Neuronal stem cell (in vitro differentiated cells): ENCODE measurements around the gene DEDD2.

ENCODE experiments used
- DNase-seq: peaks from one replicate; pipeline ENCODE4 v3.0.0-alpha.2; 2013; ENCODE audit warnings: low spot score
- H2AFZ ChIP-seq: one replicate; pipeline ENCODE4 v1.6.1; 2013; ENCODE audit warnings: mild to moderate bottlenecking, low read length, inconsistent platforms
- H2AK5ac ChIP-seq: 2 replicates; pipeline ENCODE4 v1.6.1; 2013; ENCODE audit warnings: low read depth, mild to moderate bottlenecking, inconsistent platforms, low read length, moderate library complexity, mixed read lengths
- H2BK120ac ChIP-seq: 2 replicates; pipeline ENCODE4 v1.6.1; 2013; ENCODE audit warnings: low read depth, mild to moderate bottlenecking, inconsistent platforms, low read length, moderate library complexity, mixed read lengths
- H2BK12ac ChIP-seq: one replicate; pipeline ENCODE4 v1.6.1; 2013; ENCODE audit warnings: low read length, inconsistent platforms
- H2BK15ac ChIP-seq: 2 replicates; pipeline ENCODE4 v1.6.1; 2013; ENCODE audit warnings: mild to moderate bottlenecking, low read length, inconsistent platforms, mixed read lengths
- H2BK5ac ChIP-seq: one replicate; pipeline ENCODE4 v1.6.1; 2013; ENCODE audit warnings: inconsistent platforms, mild to moderate bottlenecking, low read length, moderate library complexity
- H3K14ac ChIP-seq: one replicate; pipeline ENCODE4 v1.6.1; 2013; ENCODE audit warnings: low read length, inconsistent platforms
- H3K18ac ChIP-seq: 2 replicates; pipeline ENCODE4 v1.6.1; 2013; ENCODE audit warnings: low read length, inconsistent platforms
- H3K23ac ChIP-seq: 2 replicates; pipeline ENCODE4 v1.6.1; 2013; ENCODE audit warnings: low read depth, mild to moderate bottlenecking, mixed read lengths, low read length, inconsistent platforms; ENCODE audit not compliant: poor library complexity
- H3K27ac ChIP-seq: replicated peaks from 3 replicates; pipeline ENCODE4 v1.5.1; 2013; ENCODE audit warnings: low read length, inconsistent platforms
- H3K27me3 ChIP-seq, 3 experiments: 2 replicates each; pipeline ENCODE4 v1.6.1; 2013; ENCODE audit warnings: low read length in 3 of 3, mild to moderate bottlenecking in 2 of 3, inconsistent platforms in 1 of 3, low read depth in 1 of 3, mixed read lengths in 1 of 3, moderate library complexity in 1 of 3; ENCODE audit not compliant: control insufficient read depth in 3 of 3, insufficient read depth in 3 of 3
- H3K36me3 ChIP-seq, 2 donors: replicated peaks in 1 of 2; 2 replicates each; pipeline ENCODE4 v1.6.1; 2013; ENCODE audit warnings: low read length in 2 of 2; ENCODE audit not compliant: control insufficient read depth in 2 of 2, insufficient read depth in 2 of 2
- H3K4ac ChIP-seq: 2 replicates; pipeline ENCODE4 v1.6.1; 2013; ENCODE audit warnings: inconsistent platforms, mild to moderate bottlenecking, low read length, moderate library complexity
- H3K4me1 ChIP-seq, 2 donors: 1 replicate in 1 of 2; 2 replicates in 1 of 2; pipeline ENCODE4 v1.6.1; 2013; ENCODE audit warnings: low read length in 2 of 2, low read depth in 1 of 2; ENCODE audit not compliant: control insufficient read depth in 2 of 2, insufficient read depth in 1 of 2
- H3K4me2 ChIP-seq: one replicate; pipeline ENCODE4 v1.6.1; 2013; ENCODE audit warnings: mild to moderate bottlenecking, low read length, inconsistent platforms; ENCODE audit not compliant: insufficient read depth, poor library complexity, severe bottlenecking
- H3K4me3 ChIP-seq, 2 donors: 2 replicates each; pipeline ENCODE4 v1.5.1; 2013; ENCODE audit warnings: low read length in 2 of 2, mild to moderate bottlenecking in 2 of 2, inconsistent platforms in 1 of 2, moderate library complexity in 1 of 2
- H3K79me1 ChIP-seq: one replicate; pipeline ENCODE4 v1.6.1; 2013; ENCODE audit warnings: low read depth, mild to moderate bottlenecking, inconsistent platforms, low read length, moderate library complexity
- H3K9ac ChIP-seq: one replicate; pipeline ENCODE4 v1.6.1; 2013; ENCODE audit warnings: mild to moderate bottlenecking, low read depth, low read length, inconsistent platforms; ENCODE audit not compliant: poor library complexity
- H3K9me3 ChIP-seq, 2 donors: replicated peaks in 1 of 2; 2 replicates each; pipeline versions ENCODE3 to v1.6.1; 2013; ENCODE audit warnings: low read length in 2 of 2, mild to moderate bottlenecking in 2 of 2, inconsistent platforms in 1 of 2, low read depth in 1 of 2, mixed read lengths in 1 of 2, moderate library complexity in 1 of 2; ENCODE audit not compliant: control insufficient read depth in 2 of 2, insufficient read depth in 1 of 2
- H4K8ac ChIP-seq: one replicate; pipeline ENCODE4 v1.6.1; 2013; ENCODE audit warnings: low read depth, mild to moderate bottlenecking, inconsistent platforms, low read length, moderate library complexity
- H4K91ac ChIP-seq: one replicate; pipeline ENCODE4 v1.6.1; 2013; ENCODE audit warnings: low read length, low read depth, mild to moderate bottlenecking, inconsistent platforms; ENCODE audit not compliant: poor library complexity
- WGBS, 2 donors: extraction: QIAGEN DNeasy Blood & Tissue Kit; methylation state at CpG; one replicate each; pipeline ENCODE4 v1.1.7; 2013; ENCODE audit warnings: missing lambda C conversion rate in 2 of 2, mixed read lengths in 1 of 2; ENCODE audit not compliant: insufficient read length in 2 of 2, insufficient replicate concordance in 1 of 2; ENCODE audit errors: extremely low coverage in 2 of 2; 5-methylcytosine and 5-hydroxymethylcytosine counted together

DEDD2 gene

DNA sequence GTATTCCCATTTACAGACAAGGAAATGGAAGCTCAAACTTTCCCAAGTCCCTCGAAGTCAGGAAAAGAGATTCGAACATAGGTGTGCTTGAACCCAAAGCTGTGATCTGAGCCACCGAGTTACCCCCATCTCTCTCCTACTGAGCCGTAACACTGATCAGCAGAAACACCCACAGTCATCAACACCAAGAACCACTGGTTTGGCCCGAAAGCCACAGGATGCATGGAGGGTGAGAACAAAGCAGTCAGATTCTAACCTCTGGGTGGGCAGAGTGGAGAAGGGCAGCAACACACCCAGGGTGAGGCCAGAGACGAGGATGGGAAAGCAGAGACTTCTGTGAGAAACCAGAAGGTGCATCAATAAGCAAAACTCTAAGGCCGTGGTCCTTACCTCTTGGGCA is 57.5 kb downstream of the DEDD2 start:
- Histone ChIP-seq H2BK12ac (no peak overlapping the region), H3K9ac (no peak overlapping the region), H3K9me3 (no peaks in the 10 kb centered on the region), H3K14ac (no peak overlapping the region), H4K8ac (no peak overlapping the region), H3K18ac (no peak overlapping the region), H3K23ac (no peak overlapping the region), H3K79me1 (no peaks in the 10 kb centered on the region), H2BK120ac (no peak overlapping the region), H3K27me3 (peaks cover 0 to 54% (median 0%) of the 10 kb centered on the region in 3 experiments), H4K91ac (no peak overlapping the region), H2AFZ (no peak overlapping the region), H3K4me1 (peaks cover 12 to 13% of the 10 kb centered on the region in 2 donors), H3K4me3 (no peak overlapping the region), H2BK15ac (no peak overlapping the region), H2BK5ac (no peak overlapping the region), H3K4me2 (no peak overlapping the region), H2AK5ac (no peak overlapping the region), H3K27ac (no peak overlapping the region), H3K4ac (no peak overlapping the region), H3K36me3 (no peaks in the 10 kb centered on the region)
- DNase-seq = no peak
- no CpG with 5 or more reads among the region's 7 CpGs for WGBS, 2 donors

GRCh38 chr19:42158926-42159325 is 58.6 kb downstream of the DEDD2 start:
- H3K9me3 ChIP-seq = no peaks in the 10 kb centered on the region
- no peak overlapping the region for H3K18ac ChIP-seq
- H2BK5ac ChIP-seq = no peak overlapping the region
- no peak overlapping the region for H3K14ac ChIP-seq
- H4K91ac ChIP-seq = no peak overlapping the region
- no peak overlapping the region for H3K4me2 ChIP-seq
- H3K9ac ChIP-seq = no peak overlapping the region
- H3K27me3 ChIP-seq = peaks cover 0 to 54% (median 0%) of the 10 kb centered on the region in 3 experiments
- no peak overlapping the region for H2BK120ac ChIP-seq
- no peak overlapping the region for H2BK12ac ChIP-seq
- no peak overlapping the region for H3K27ac ChIP-seq
- no peak for DNase-seq
- H3K4me3 ChIP-seq = no peak overlapping the region
- no peak overlapping the region for H2AFZ ChIP-seq
- H3K79me1 ChIP-seq = no peaks in the 10 kb centered on the region
- H3K4ac ChIP-seq = no peak overlapping the region
- H4K8ac ChIP-seq = no peak overlapping the region
- H3K23ac ChIP-seq = no peak overlapping the region
- H2AK5ac ChIP-seq = no peak overlapping the region
- no CpG with 5 or more reads among the region's 2 CpGs for WGBS, 2 donors
- no peak overlapping the region for H2BK15ac ChIP-seq
- H3K36me3 ChIP-seq = no peaks in the 10 kb centered on the region
- H3K4me1 ChIP-seq = peaks cover 17 to 23% of the 10 kb centered on the region in 2 donors

GRCh38 chr19:42156571-42156970 is 60.9 kb downstream of the DEDD2 start:
- no peak overlapping the region for H3K4me2 ChIP-seq
- no peak overlapping the region for H2BK5ac ChIP-seq
- no peak overlapping the region for H3K23ac ChIP-seq
- no peak overlapping the region for H3K18ac ChIP-seq
- H2AK5ac ChIP-seq = no peak overlapping the region
- no peak overlapping the region for H3K4me3 ChIP-seq
- no peaks in the 10 kb centered on the region for H3K36me3 ChIP-seq
- no peaks in the 10 kb centered on the region for H3K9me3 ChIP-seq
- no peak overlapping the region for H3K14ac ChIP-seq
- no peak overlapping the region for H2BK12ac ChIP-seq
- no peaks in the 10 kb centered on the region for H3K79me1 ChIP-seq
- no peak overlapping the region for H3K4ac ChIP-seq
- H4K91ac ChIP-seq = no peak overlapping the region
- no peak overlapping the region for H3K9ac ChIP-seq
- no peak for DNase-seq
- peaks cover 0 to 34% (median 0%) of the 10 kb centered on the region in 3 experiments for H3K27me3 ChIP-seq
- H3K27ac ChIP-seq = no peak overlapping the region
- WGBS, 2 donors = no CpG with 5 or more reads among the region's 8 CpGs
- H4K8ac ChIP-seq = no peak overlapping the region
- no peak overlapping the region for H2BK15ac ChIP-seq
- H2BK120ac ChIP-seq = peak overlapping the region; percentile 0
- H2AFZ ChIP-seq = no peak overlapping the region
- peaks cover 18 to 45% of the 10 kb centered on the region in 2 donors for H3K4me1 ChIP-seq

DNA sequence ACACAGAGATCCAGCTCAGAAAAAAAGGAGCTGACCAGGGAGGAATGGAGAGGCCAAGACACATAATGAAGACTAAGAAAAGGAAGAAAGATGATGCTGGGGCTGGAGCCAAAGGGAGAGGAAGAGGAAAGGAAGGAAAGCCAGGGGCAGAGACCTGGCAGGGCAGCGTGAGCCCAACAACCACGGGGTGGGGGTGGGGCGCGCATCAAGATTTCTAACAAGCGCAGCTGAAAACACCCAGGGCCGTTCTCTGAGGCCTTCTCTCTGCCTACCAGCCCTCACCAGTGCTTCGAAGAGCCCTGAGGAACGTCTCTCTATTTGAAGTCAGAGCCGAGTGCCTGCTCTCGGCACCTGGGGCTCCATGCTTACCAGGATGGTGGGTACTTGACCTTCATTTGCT is 61.7 kb downstream of the DEDD2 start:
- Histone ChIP-seq H3K36me3 (no peaks in the 10 kb centered on the region), H2BK15ac (no peak overlapping the region), H4K8ac (no peak overlapping the region), H3K27ac (no peak overlapping the region), H3K4me3 (no peak overlapping the region), H2BK5ac (no peak overlapping the region), H3K4ac (no peak overlapping the region), H3K4me1 (peaks cover 23 to 53% of the 10 kb centered on the region in 2 donors), H2AK5ac (no peak overlapping the region), H3K23ac (no peak overlapping the region), H2BK120ac (peak overlapping the region; percentile 0), H3K9ac (no peak overlapping the region), H2AFZ (no peak overlapping the region), H3K18ac (no peak overlapping the region), H3K79me1 (no peaks in the 10 kb centered on the region), H2BK12ac (no peak overlapping the region), H3K27me3 (peaks cover 0 to 26% (median 0%) of the 10 kb centered on the region in 3 experiments), H4K91ac (no peak overlapping the region), H3K4me2 (no peak overlapping the region), H3K9me3 (no peaks in the 10 kb centered on the region), H3K14ac (no peak overlapping the region)
- DNase-seq = no peak
- no CpG with 5 or more reads among the region's 10 CpGs for WGBS, 2 donors
